GM23248 (cell line): ENCODE data around the gene CSNK1A1L. TPM values are rescaled to one million over a fixed set of nuclear protein-coding genes. Genes with fewer than 3 reads are reported as not detected.
A peak's percentile ranks its signal among the peaks of the same experiment; 100 is the strongest.

Experiments
- DNase-seq: peaks from one replicate; pipeline ENCODE4 v3.0.0-alpha.2; 2015
- H2AFZ ChIP-seq: fragments of 200-600 bp; sonication (generic); 2 replicates; pipeline ENCODE4 v1.6.1; 2016; ENCODE audit warnings: antibody characterized with exemption
- H3F3A ChIP-seq: fragments of 200-600 bp; sonication (generic); 2 replicates; pipeline ENCODE4 v1.6.1; 2016; ENCODE audit warnings: mild to moderate bottlenecking, antibody characterized with exemption, mixed run types; ENCODE audit not compliant: insufficient read depth
- H3K27ac ChIP-seq: fragments of 200-600 bp; sonication (generic); 2 replicates; pipeline ENCODE4 v1.5.1; 2016; ENCODE audit warnings: mild to moderate bottlenecking
- H3K27me3 ChIP-seq: fragments of 200-600 bp; sonication (generic); replicated peaks from 2 replicates; pipeline ENCODE4 v1.6.1; 2016; ENCODE audit warnings: mild to moderate bottlenecking; ENCODE audit not compliant: insufficient read depth
- H3K36me3 ChIP-seq: fragments of 200-600 bp; sonication (generic); 2 replicates; pipeline ENCODE4 v1.6.1; 2016; ENCODE audit warnings: low read depth, mild to moderate bottlenecking
- H3K4me1 ChIP-seq: fragments of 200-600 bp; sonication (generic); 2 replicates; pipeline ENCODE4 v1.6.1; 2016; ENCODE audit warnings: mild to moderate bottlenecking; ENCODE audit not compliant: insufficient read depth
- H3K4me2 ChIP-seq: fragments of 200-600 bp; sonication (generic); one replicate; pipeline ENCODE4 v1.6.1; 2016; ENCODE audit warnings: mild to moderate bottlenecking; ENCODE audit not compliant: unreplicated experiment
- H3K4me3 ChIP-seq: fragments of 200-600 bp; sonication (generic); 2 replicates; pipeline ENCODE4 v1.5.1; 2016; ENCODE audit warnings: mild to moderate bottlenecking
- H3K79me2 ChIP-seq: fragments of 200-600 bp; sonication (generic); 2 replicates; pipeline ENCODE4 v1.6.1; 2016; ENCODE audit warnings: mild to moderate bottlenecking; ENCODE audit not compliant: insufficient read depth
- H3K9ac ChIP-seq: fragments of 200-600 bp; sonication (generic); 2 replicates; pipeline ENCODE4 v1.6.1; 2016; ENCODE audit warnings: mild to moderate bottlenecking
- H3K9me2 ChIP-seq: fragments of 200-600 bp; sonication (generic); 2 replicates; pipeline ENCODE4 v1.6.1; 2016; ENCODE audit warnings: mixed run types, mild to moderate bottlenecking, moderate library complexity; ENCODE audit not compliant: insufficient read depth
- H3K9me3 ChIP-seq: fragments of 200-600 bp; sonication (generic); one replicate; pipeline ENCODE4 v1.6.1; 2017; ENCODE audit warnings: low read depth
- H4K20me1 ChIP-seq: fragments of 200-600 bp; sonication (generic); 2 replicates; pipeline ENCODE4 v1.6.0; 2016; ENCODE audit not compliant: insufficient read depth
- EZH2 ChIP-seq: fragments of 200-600 bp; sonication (generic); IDR thresholded peaks from 2 replicates; pipeline ENCODE4 v1.6.1; 2018; ENCODE audit warnings: antibody characterized with exemption, mild to moderate bottlenecking; ENCODE audit not compliant: insufficient read depth, poor library complexity, severe bottlenecking
- EZH2phosphoT487 ChIP-seq: fragments of 200-600 bp; sonication (generic); IDR thresholded peaks from 2 replicates; pipeline ENCODE4 v1.6.1; 2018; ENCODE audit warnings: antibody characterized with exemption, moderate library complexity, mild to moderate bottlenecking, low read depth; ENCODE audit not compliant: insufficient read depth
- WGBS, 2 experiments: methylation state at CpG; one replicate each; pipeline ENCODE4 v1.1.6; 2015 to 2017; ENCODE audit warnings: low lambda C conversion rate in 2 of 2, low coverage in 1 of 2; ENCODE audit errors: missing lambda C conversion rate in 2 of 2; 5-methylcytosine and 5-hydroxymethylcytosine counted together
- in situ Hi-C: fragments of 300-500 bp; cut with MboI; formaldehyde crosslinking; loops from 2 replicates; pipeline ENCODE4 v1.15.0; 2020
- polyA plus RNA-seq: library from polyadenylated mRNA; unstranded; fragments of >200 nt; fragmentation: Nextera tagmentation; extraction: Ambion mirVana; gene quantifications from 2 replicates; pipeline ENCODE4 v1.2.1, GENCODE V29; 2016
- total RNA-seq: library from RNA; depleted of rRNA; stranded (reverse); fragments of >200 nt; shearing (Covaris generic); gene quantifications from 2 replicates; pipeline ENCODE4 v1.2.3, GENCODE V29; 2014

CSNK1A1L gene
- total and polyA plus RNA-seq, 2 experiments from 2014 or later: not detected

DNA sequence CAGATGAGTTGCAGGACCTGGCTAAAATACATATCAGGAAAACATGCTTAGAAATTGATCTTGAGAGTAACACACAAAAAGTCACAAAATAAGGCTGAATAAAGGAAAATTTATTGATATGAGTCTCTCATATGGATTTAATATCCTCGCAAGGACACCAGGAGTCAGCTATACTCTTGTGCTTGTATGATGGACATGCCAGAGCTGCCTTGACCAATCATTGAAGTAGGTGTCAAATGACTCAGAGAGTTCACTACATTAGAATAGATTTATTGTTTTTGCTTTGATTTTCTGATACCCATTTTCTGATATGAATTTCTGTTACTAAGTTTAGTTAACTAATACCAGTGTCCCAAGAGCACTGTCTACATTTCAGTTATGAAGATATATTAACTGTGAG, 37.4 kb upstream of the CSNK1A1L start:
- Histone ChIP-seq H3K4me2 (no peak overlapping the region), H3K27ac (no peak overlapping the region), H3K27me3 (no peaks in the 10 kb centered on the region), H3K4me1 (peaks cover 41% of the 10 kb centered on the region), H3K9ac (no peak overlapping the region), H3F3A (peaks cover 27% of the 10 kb centered on the region), H3K9me2 (no peaks in the 10 kb centered on the region), H3K36me3 (no peaks in the 10 kb centered on the region), H4K20me1 (no peaks in the 10 kb centered on the region), H3K4me3 (no peak overlapping the region), H3K9me3 (no peaks in the 10 kb centered on the region), H3K79me2 (no peaks in the 10 kb centered on the region), H2AFZ (no peak overlapping the region)
- TF ChIP-seq EZH2: no peak
- no peak for TF ChIP-seq EZH2phosphoT487
- DNase-seq: no peak
- in situ Hi-C loops: no loop called here
- 97 to 100% methylated on average over 1 of the region's 1 CpG for WGBS, 2 experiments

DNA sequence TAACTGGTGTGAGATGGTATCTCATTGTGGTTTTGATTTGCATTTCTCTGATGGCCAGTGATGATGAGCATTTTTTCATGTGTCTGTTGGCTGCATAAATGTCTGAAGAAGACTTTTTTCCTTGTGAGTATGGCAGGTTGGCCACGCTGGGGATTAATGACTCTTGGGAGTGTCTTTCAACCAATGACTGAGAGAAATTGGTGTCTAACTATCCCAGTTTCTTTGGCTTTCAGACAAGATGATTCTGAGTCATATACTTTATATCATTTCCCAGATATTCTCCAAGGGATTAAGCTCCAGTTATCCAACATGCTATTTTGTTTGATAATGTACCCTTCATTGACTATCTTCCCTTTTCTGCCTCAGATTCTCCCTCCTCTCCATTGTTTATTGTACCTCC, 35.5 kb upstream of the CSNK1A1L start:
- Histone ChIP-seq H3K27me3 (no peaks in the 10 kb centered on the region), H3K36me3 (no peaks in the 10 kb centered on the region), H3K4me3 (no peak overlapping the region), H3K79me2 (no peaks in the 10 kb centered on the region), H3K9me2 (no peaks in the 10 kb centered on the region), H3K9me3 (no peaks in the 10 kb centered on the region), H3K27ac (no peak overlapping the region), H4K20me1 (no peaks in the 10 kb centered on the region), H3K4me2 (no peak overlapping the region), H2AFZ (no peak overlapping the region), H3K9ac (no peak overlapping the region), H3F3A (peaks cover 43% of the 10 kb centered on the region), H3K4me1 (peaks cover 49% of the 10 kb centered on the region)
- WGBS, 2 experiments: 27 to 39% methylated on average over 1 of the region's 1 CpG
- peak; percentile 40 for DNase-seq
- TF ChIP-seq EZH2phosphoT487: no peak
- in situ Hi-C loops: no loop called here

DNA sequence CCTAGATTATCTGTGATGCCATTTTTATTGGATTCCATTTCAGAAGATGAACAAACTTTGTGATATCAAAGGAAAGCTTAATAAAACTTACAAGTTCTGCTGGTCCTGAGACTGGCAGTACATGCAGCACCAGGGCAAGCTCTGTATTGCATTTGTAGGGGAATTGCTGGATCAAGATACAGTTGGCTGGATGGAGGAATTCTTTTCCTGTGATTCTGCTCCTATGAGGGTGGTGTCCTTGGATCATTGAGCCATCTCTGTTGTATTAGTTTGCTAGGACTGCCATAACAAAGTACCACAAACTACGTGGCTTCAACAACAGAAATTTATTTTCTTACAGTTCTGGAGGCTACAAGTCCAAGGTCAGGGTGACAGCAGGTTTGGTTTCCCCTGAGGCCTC, 33.9 kb upstream of the CSNK1A1L start:
- Histone ChIP-seq H3K9ac (no peak overlapping the region), H3K9me3 (no peaks in the 10 kb centered on the region), H4K20me1 (no peaks in the 10 kb centered on the region), H3K4me2 (no peak overlapping the region), H3K36me3 (no peaks in the 10 kb centered on the region), H3K9me2 (no peaks in the 10 kb centered on the region), H2AFZ (0 out of 2 replicates have a peak overlapping the region, but pooled peaks have one; percentile 5), H3K4me1 (peaks cover 54% of the 10 kb centered on the region), H3K27ac (peak overlapping the region; percentile 26), H3K79me2 (no peaks in the 10 kb centered on the region), H3K27me3 (no peaks in the 10 kb centered on the region), H3K4me3 (no peak overlapping the region), H3F3A (peaks cover 48% of the 10 kb centered on the region)
- DNase-seq: peak; percentile 54
- 33 to 40% methylated on average over 1 of the region's 1 CpG for WGBS, 2 experiments
- TF ChIP-seq EZH2phosphoT487: no peak
- TF ChIP-seq EZH2: no peak
- in situ Hi-C loops: no loop called here

DNA sequence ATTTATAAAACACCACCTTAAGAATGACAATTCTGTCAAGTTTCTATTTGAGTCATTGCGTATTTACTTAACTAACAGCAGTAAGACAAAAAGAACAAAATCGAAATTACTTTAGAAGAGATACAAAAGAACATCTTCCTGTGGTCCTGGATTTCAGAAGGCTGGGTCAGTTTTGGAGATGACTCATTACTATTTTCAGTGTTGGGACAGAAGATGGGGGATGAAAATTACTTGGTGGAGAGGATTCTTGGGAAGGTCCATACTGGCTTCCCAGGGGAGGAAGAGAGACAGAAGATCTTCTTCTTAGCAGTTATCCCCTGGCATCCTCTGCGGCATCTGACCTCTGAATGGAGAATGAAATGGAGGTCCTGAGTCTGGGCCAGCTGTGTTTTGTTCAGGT, 33.5 kb upstream of the CSNK1A1L start:
- no peak overlapping the region for H3K9ac ChIP-seq
- H3K9me3 ChIP-seq: no peaks in the 10 kb centered on the region
- WGBS, 2 experiments: 43 to 60% methylated on average over 3 of the region's 3 CpGs
- in situ Hi-C loops: no loop called here
- H3K27me3 ChIP-seq: no peaks in the 10 kb centered on the region
- no peak overlapping the region for H3K4me3 ChIP-seq
- H4K20me1 ChIP-seq: no peaks in the 10 kb centered on the region
- H3K9me2 ChIP-seq: no peaks in the 10 kb centered on the region
- no peaks in the 10 kb centered on the region for H3K79me2 ChIP-seq
- H3K4me1 ChIP-seq: peaks cover 54% of the 10 kb centered on the region
- peak overlapping the region; percentile 23; the same call in 1 of the 2 replicates for H3K27ac ChIP-seq
- DNase-seq: peak; percentile 40
- H3K4me2 ChIP-seq: no peak overlapping the region
- H3F3A ChIP-seq: peaks cover 48% of the 10 kb centered on the region
- TF ChIP-seq EZH2 (no peak), EZH2phosphoT487 (no peak)
- 0 out of 2 replicates have a peak overlapping the region, but pooled peaks have one; percentile 5 for H2AFZ ChIP-seq
- H3K36me3 ChIP-seq: no peaks in the 10 kb centered on the region

DNA sequence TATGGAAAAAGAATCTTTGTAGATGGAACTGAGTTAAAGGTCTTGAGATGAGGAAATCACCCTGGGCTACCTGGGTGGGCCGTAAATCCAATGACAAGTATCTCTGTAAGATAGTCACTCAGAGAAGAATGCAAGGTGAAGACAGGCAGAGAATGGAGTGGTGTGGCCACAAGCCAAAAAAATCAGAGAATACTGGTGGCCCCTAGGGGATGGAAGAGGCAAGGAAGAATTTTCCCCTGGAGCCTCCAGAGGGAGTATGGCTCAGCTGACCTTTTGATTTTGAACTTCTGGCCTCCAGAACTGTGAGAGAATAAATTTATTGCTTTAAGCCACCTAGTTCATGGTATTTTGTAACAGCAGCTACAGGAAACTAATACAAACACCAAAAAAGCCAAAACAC, 32.7 kb upstream of the CSNK1A1L start:
- H3K9ac ChIP-seq: no peak overlapping the region
- in situ Hi-C loops: no loop called here
- no peak overlapping the region for H3K27ac ChIP-seq
- no peaks in the 10 kb centered on the region for H3K9me3 ChIP-seq
- H3K4me1 ChIP-seq: peaks cover 54% of the 10 kb centered on the region
- no peaks in the 10 kb centered on the region for H3K9me2 ChIP-seq
- no peak overlapping the region for H2AFZ ChIP-seq
- no peaks in the 10 kb centered on the region for H3K79me2 ChIP-seq
- no peaks in the 10 kb centered on the region for H3K27me3 ChIP-seq
- no peak overlapping the region for H3K4me2 ChIP-seq
- no peak overlapping the region for H3K4me3 ChIP-seq
- 39 to 43% methylated on average over 1 of the region's 1 CpG for WGBS, 2 experiments
- no peaks in the 10 kb centered on the region for H4K20me1 ChIP-seq
- DNase-seq: peak; percentile 49
- H3F3A ChIP-seq: peaks cover 49% of the 10 kb centered on the region
- H3K36me3 ChIP-seq: no peaks in the 10 kb centered on the region
- TF ChIP-seq EZH2 (no peak), EZH2phosphoT487 (no peak)
